Brain microvascular endothelial cell (primary cell): ENCODE results near the gene DPAGT1.

Experiments
- DNase-seq: peaks from one replicate; pipeline ENCODE4 v3.0.0-alpha.2; 2020
- H3K27ac ChIP-seq: fragments of 250-450 bp; sonication (Bioruptor Pico); 2 replicates; pipeline ENCODE4 v1.5.1; 2020; ENCODE audit warnings: mild to moderate bottlenecking, moderate library complexity
- H3K27me3 ChIP-seq: fragments of 250-450 bp; sonication (Bioruptor Pico); replicated peaks from 2 replicates; pipeline ENCODE4 v1.5.1; 2020; ENCODE audit warnings: mild to moderate bottlenecking
- H3K36me3 ChIP-seq: fragments of 250-450 bp; sonication (Bioruptor Pico); replicated peaks from 2 replicates; pipeline ENCODE4 v1.5.1; 2020; ENCODE audit warnings: mild to moderate bottlenecking
- H3K4me3 ChIP-seq: 2 replicates; pipeline ENCODE4 v1.5.1; 2011; ENCODE audit warnings: low read depth, mild to moderate bottlenecking, control low read depth, low read length, moderate library complexity
- CTCF ChIP-seq: IDR thresholded peaks from 2 replicates; pipeline ENCODE4 v1.5.1; 2011; ENCODE audit warnings: low read depth, mild to moderate bottlenecking, moderate library complexity, low read length, control low read depth, inconsistent platforms; ENCODE audit errors: missing control alignments
- in situ Hi-C: cut with HindIII; loops from 2 replicates; pipeline ENCODE4 v1.10.0; 2017; ENCODE audit warnings: low sequenced_read_pairs, low pct_ligation_motif_present

Gene DPAGT1

GRCh38 chr11:119101759-119102423, at the start of gene DPAGT1:
DPAGT1 (minus strand) TSS chr11:119101853; CDS start chr11:119101655, 198 bp downstream.
- DNase-seq, result peak; percentile 96
- peak within 1 kb of the TSS; percentile 85 for H3K4me3 ChIP-seq
- no peak for TF ChIP-seq CTCF
- peaks cover 11% of the 10 kb centered on the region for H3K36me3 ChIP-seq
- no peaks in the 10 kb centered on the region for H3K27me3 ChIP-seq
- peak within 1 kb of the TSS; percentile 96 for H3K27ac ChIP-seq
- in situ Hi-C loops, result no loop called here

- TF ChIP-seq CTCF, result no peak
- Histone ChIP-seq H3K27ac (no peak overlapping the region), H3K27me3 (peaks cover 7% of the 10 kb centered on the region), H3K4me3 (peak overlapping the region; percentile 57), H3K36me3 (no peaks in the 10 kb centered on the region)
- in situ Hi-C loops, result no loop called here
- no peak for DNase-seq
Measured at GRCh38 chr11:119149786-119150275, 48.2 kb upstream of the DPAGT1 start.

GRCh38 chr11:119149018-119149785, 47.5 kb upstream of the DPAGT1 start, which contains the start of gene ABCG4:
ABCG4 (plus strand) TSS chr11:119149052; CDS start chr11:119149966, 914 bp downstream.
- no peak for DNase-seq
- TF ChIP-seq CTCF, result no peak
- Histone ChIP-seq H3K27me3 (peaks cover 7% of the 10 kb centered on the region), H3K4me3 (peak within 1 kb of the TSS; percentile 57), H3K27ac (no peak within 1 kb of the TSS), H3K36me3 (no peaks in the 10 kb centered on the region)
- in situ Hi-C loops, result no loop called here

GRCh38 chr11:119148720-119149017, 47.0 kb upstream of the DPAGT1 start:
- TF ChIP-seq CTCF, result no peak
- no peak for DNase-seq
- Histone ChIP-seq H3K27me3 (peaks cover 7% of the 10 kb centered on the region), H3K4me3 (peak overlapping the region; percentile 57), H3K27ac (no peak overlapping the region), H3K36me3 (no peaks in the 10 kb centered on the region)
- in situ Hi-C loops, result no loop called here

- peaks cover 7% of the 10 kb centered on the region for H3K27me3 ChIP-seq
- no peak for TF ChIP-seq CTCF
Measured at GRCh38 chr11:119147604-119148333, 46.1 kb upstream of the DPAGT1 start.

More at GRCh38 chr11:119147604-119148333, 46.1 kb upstream of the DPAGT1 start:
- Histone ChIP-seq H3K4me3 (no peak overlapping the region), H3K27ac (no peak overlapping the region), H3K36me3 (no peaks in the 10 kb centered on the region)
- no peak for DNase-seq
- in situ Hi-C loops, result no loop called here
